NCI-H2107 treated with DMSO at 0.1 percent for 48 hours (cell line): Measurements from ENCODE around the gene CPAMD8.
"Not testable (repeated sequence)": the region's sequence is repeated elsewhere in the genome, so short reads cannot be mapped to it uniquely, and the experiment has no call there.

ENCODE experiments used
- DNase-seq: peaks from one replicate; lab custom pipeline; 2025; ENCODE audit not compliant: unreplicated experiment; lab: John Stamatoyannopoulos, UW

CPAMD8 gene

GRCh38 chr19:17004386-17004785 lies 22.2 kb downstream of the CPAMD8 start:
- DNase-seq = no peak

DNA sequence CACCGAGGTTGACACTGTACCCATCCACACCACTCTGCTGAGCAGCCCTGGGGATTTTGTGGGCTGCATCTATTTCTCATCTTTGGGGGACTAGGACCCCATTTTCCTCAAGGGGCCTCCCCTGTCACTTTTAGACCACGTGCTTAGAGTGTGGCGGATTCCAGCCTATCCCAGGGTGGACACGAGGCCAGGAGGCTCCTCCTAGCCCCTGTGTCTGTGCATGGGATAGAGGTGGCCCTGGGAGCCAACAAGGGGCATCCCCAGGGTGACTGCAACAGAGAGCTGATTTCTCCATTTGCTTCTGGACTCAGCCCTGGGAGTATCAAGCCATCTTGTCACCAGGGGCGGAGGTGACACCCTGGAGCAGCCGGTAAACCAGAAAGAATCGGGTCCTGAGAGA lies 24.2 kb downstream of the CPAMD8 start:
- DNase-seq = no peak

GRCh38 chr19:17001603-17002183 lies 24.9 kb downstream of the CPAMD8 start:
- no peak for DNase-seq

DNA sequence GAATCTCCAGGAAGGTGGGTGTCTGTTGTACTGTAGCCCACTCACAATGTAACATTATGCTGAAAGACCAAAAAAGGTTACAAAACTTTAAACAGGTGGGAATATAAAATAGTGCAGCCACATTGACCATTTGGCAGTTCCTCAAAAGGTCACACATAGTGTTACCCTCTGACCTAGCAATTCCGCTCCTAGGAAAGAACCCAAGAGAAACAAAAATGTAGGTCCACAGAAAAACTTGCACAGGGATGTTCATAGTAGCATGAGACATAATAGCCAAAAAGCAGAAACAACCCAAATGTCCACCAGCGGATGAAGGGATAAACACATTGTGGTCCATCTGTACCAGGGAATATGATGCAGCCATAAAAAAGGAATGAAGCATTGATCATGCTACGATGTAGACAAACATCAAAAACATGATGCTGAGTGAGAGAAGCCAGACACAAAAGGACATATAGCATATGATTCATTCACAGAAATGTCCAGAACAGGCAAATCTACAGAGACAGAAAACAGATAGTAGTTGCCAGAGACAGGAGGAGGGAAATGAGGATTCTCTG lies 27.9 kb downstream of the CPAMD8 start:
- DNase-seq = no peak

GRCh38 chr19:16996838-16997490 lies 29.6 kb downstream of the CPAMD8 start:
- DNase-seq = not testable (repeated sequence)

- no peak for DNase-seq
Measured at GRCh38 chr19:16988661-16989060, 37.9 kb downstream of the CPAMD8 start.

DNA sequence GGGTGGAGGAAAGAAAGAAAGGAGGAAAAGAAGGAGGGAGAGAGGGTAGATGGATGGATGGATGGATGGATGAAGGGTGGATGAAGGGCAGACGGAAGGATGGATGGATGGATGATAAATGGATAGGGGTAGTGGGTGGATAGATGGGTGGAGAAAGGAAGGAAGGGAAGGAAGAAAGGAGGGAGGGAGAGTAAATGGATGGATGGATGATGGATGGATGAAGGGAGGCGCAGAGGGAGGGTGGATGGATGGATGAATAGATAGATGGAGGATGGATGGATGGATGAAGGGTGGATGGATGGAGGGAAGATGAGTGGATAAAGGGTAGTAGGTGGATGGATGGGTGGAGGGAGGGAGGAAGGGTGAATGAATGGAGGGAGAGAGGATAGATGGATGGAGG lies 41.2 kb downstream of the CPAMD8 start:
- DNase-seq = no peak

GRCh38 chr19:16982586-16982985 lies 44.0 kb downstream of the CPAMD8 start:
- DNase-seq = not testable (repeated sequence)

GRCh38 chr19:16978839-16979802 lies 47.5 kb downstream of the CPAMD8 start:
- DNase-seq = no peak

DNA sequence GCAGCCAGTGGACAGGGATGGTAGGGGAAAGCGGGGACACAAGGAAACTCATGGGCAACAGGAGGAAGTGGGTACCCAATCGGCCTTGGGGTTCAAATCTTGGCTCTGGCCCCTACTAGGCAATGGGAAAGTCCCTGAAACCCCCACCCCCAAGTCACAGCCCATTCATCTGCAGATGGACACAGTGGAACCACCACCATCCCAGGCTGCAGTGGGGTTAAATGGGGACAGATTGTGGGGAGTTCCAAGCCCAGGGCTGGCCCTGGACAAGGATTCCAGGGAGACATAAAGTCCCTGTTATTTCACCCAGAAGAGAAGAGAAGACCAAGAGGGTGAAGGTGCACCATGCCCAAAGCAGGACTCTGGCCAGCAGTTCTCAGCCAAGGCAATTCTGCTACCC lies 48.5 kb downstream of the CPAMD8 start:
- no peak for DNase-seq

- DNase-seq = no peak
Measured at GRCh38 chr19:16977306-16977705, 49.3 kb downstream of the CPAMD8 start.

- DNase-seq = no peak
Measured at GRCh38 chr19:16976446-16976845, 50.2 kb downstream of the CPAMD8 start.

DNA sequence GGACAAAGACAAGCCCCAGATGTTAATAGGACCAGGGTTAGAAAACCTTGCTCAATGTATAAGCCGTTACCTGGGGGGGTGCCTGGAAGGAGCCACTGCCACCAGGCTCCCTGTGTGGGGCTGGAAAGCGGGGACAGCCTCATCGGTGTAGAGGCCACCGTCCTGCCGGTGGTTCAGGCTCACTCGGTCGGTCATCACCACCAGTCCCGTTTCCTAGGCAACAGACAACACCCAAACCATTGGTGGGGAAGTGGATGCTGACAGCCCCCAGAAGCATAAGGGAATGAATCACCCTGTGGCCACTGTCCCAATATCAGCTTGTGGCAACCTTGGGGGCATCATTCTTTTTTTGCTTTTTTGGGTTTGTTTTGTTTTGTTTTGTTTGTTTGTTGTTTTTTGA lies 55.8 kb downstream of the CPAMD8 start:
- no peak for DNase-seq

DNA sequence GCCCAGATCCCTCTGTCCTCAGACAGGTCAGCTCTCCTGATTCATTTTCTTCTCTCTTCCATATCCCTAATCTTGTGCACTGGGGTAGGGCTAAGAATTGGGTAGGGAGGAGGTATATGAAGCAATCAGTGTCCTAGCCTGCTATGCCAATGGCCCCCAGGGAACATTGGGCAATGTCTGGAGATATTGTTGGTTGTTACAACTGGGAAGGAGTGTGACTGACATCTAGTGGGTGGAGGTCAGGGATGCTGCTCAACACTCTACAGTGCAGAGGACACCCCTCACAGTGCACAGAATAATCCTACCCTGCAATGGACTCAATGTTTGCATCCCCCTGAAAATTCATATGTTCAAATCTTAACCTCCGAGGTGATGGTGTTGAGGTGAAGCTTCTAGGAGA lies 57.5 kb downstream of the CPAMD8 start:
- DNase-seq = no peak

GRCh38 chr19:16960996-16961822 lies 65.4 kb downstream of the CPAMD8 start:
- DNase-seq = not testable (repeated sequence)

GRCh38 chr19:16958277-16958676 lies 68.3 kb downstream of the CPAMD8 start:
- DNase-seq = not testable (repeated sequence)

DNA sequence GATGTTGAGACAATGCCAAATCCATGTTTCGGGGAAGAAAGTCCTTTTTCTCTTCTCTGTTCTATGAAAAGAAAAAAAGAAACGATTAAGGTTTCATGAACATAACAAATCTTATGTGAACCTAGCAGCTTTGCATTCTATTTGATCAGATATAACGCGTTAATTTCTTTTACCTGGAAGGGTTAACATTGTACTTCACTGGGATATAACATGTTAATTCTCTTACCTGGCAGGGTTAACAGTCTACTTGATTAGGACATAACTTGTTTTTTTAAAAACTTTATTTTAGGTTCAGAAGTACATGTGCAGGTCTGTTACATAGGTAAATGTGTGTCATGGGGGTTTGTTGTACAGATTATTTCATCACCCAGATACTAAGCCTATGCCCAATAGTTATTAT lies 68.8 kb downstream of the CPAMD8 start:
- no peak for DNase-seq

DNA sequence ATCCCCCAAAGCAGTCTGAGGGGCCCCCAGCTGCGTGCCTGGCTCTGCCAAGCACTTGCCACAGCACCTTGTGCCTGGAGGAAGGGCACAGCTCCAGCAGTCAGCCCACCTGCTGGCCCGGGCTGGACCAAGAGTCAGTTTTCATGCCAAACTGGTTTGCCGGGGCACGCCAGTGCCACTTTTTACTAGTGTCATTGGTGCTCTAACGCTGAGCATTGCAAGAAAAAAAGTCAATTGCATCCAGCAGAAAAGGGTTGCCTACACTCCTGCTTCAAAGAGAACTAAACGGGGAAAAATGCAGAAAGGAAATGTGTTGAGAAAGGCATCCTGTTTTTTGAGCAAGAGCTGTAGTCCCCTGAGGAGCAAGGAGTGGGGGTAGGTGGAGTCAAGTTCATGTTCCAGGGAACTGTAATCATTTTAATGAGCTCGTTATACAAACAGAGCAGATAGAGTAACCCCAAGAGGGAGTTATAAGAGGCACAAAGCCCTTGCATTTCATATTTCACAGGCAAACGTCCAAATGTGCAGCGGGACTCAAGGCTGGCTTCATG lies 69.4 kb downstream of the CPAMD8 start:
- DNase-seq = peak; percentile 50

- DNase-seq = no peak
Measured at GRCh38 chr19:16955161-16955560, 71.4 kb downstream of the CPAMD8 start.

DNA sequence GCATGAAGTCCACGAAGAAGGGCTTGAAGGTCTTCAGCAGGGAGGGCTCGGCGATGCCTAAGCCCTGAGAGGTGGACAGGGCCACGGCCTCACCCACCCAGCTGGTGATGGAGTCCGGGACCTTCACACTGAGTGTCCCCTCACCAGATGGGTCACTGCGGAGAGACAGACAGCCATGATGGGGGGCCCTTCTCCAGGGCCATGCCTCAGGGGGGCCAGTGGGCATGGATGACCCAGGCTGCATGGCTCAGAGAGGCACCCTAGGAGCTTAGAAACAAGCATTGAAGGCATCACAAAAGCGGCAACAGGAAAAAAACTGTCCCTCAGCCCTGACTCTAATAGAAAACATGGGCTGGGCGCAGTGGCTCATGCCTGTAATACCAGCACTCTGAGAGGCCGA lies 74.6 kb downstream of the CPAMD8 start:
- no peak for DNase-seq
